ENCODE data around the gene TBX2. TPM values are rescaled to one million over a fixed set of nuclear protein-coding genes. Genes with fewer than 3 reads are reported as not detected.

Gene TBX2
- total RNA-seq, 2 experiments from 2014 or later: not detected

Other genes with a start within 250 kb of the TBX2 start
- not detected for gene TBX4, start 52.6 kb downstream of the TBX2 start, total RNA-seq
- not detected for gene NACA2, start 191.4 kb downstream of the TBX2 start, total RNA-seq

All from activated naive CD8-positive, alpha-beta T cell treated with anti-CD3 and anti-CD28 coated beads, Interleukin-2, amount 10 ng/mL, durations not matched to agents 7 days and 5 days (primary cell).